Mammary epithelial cell (primary cell): ENCODE data around the gene HBEGF.

Experiments
- CTCF ChIP-seq, 2 donors: IDR thresholded peaks in 1 of 2; conservative IDR thresholded peaks in 1 of 2; 2 replicates each; pipeline ENCODE4 v1.5.1; 2011 to 2012; ENCODE audit warnings: inconsistent platforms in 2 of 2, low read length in 2 of 2, mild to moderate bottlenecking in 2 of 2, control low read depth in 1 of 2, low read depth in 1 of 2; ENCODE audit not compliant: insufficient read depth in 1 of 2; ENCODE audit errors: extremely low read depth in 1 of 2
- EZH2 ChIP-seq: IDR thresholded peaks from 2 replicates; pipeline ENCODE4 v1.6.1; 2012; ENCODE audit warnings: low read length, inconsistent platforms, borderline replicate concordance

- TF ChIP-seq CTCF (conservative IDR thresholded peaks at IDR 0.05 in 1 of 2, IDR thresholded peaks at IDR 0.05 in 1 of 2; ENCODE audit: extremely low read depth in 1 of 2, insufficient read depth in 1 of 2, low read depth in 1 of 2, low read length in 2 of 2) (no peak), EZH2 (no peak)
Observed at GRCh38 chr5:140356853-140357725, 10.7 kb upstream of the HBEGF start.
